ENCODE measurements around the gene KLHL13.

Gene KLHL13

DNA sequence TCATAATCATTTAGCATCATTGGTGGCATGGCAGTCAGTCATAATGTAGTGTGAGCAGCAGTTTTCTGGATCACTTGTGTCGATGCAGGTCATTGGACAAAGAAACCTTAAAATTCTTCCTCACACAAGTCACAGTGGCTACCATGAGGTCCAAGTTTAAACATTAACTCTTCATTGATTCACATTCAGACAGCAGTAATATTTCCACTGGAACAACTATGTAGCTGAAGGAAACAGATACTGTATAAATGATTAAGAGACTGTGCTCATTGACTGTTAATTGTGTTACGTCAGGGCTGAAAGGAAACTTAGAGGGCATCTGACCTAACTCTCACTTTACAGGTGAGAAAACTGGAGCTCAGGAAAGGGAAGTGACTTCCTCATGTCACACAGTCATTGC, 261.8 kb downstream of the KLHL13 start:
- no peak for DNase-seq (ENCODE audit: low spot score)

GRCh38 chrX:117851025-117851424, 265.6 kb downstream of the KLHL13 start:
- DNase-seq (ENCODE audit: low spot score): no peak

All from Ammon's horn (tissue), 1 donor.